ENCODE measurements around the gene IGSF21. TPM values are rescaled to one million over a fixed set of nuclear protein-coding genes. Genes with fewer than 3 reads are reported as not detected.
A peak's percentile ranks its signal among the peaks of the same experiment; 100 is the strongest.

Gene IGSF21
- total RNA-seq, 1 experiment from 2014 or later = 5.2 TPM

DNA sequence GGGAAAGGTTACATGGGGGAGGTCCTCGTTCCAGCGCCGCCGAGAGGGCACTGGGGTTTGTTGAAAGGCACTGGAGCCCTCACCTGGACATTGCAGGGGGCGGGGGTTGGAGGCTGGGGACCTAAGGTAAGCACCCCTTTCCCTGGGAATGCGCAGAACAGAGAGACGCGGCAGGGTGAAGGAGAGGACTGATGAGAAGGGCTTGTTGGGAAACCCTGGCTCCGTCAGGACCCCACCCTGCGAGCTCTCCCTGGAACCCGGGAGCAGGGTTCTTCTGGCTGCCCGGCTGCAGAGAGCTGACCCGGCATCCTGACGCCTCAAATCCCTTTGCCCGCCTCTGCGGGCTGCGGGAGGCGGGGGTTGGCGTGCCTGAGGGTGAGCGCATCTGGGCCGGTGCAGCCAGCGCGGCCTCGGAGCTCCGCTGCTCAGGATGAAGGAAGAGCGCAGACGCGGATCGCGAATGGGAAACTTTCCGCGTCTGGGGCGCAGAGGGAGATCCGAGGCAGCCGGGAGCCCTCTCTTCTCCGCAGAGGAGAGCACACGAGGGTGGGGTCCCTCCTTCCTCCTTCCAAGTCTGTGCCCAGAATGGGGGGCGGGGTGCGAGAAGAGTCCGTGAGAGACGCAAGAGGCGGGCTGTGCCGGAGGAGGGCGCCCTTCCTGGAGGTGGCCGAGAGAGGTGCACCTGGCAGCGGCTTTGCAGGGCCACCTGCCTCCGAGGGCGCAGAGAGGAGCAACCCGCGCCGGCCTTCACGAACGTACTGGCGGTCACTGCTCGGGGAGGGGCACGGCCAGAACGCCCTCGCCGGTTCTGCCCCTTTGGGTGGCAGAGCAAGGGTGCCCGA, 2.4 kb downstream of the IGSF21 start:
- peaks cover 10% of the 10 kb centered on the region; the same call in 1 of the 2 replicates for H3K4me1 ChIP-seq (ENCODE audit: insufficient read depth, low read length)
- Mint-ChIP-seq H3K4me1 (peaks cover 36 to 39% of the 10 kb centered on the region in 2 experiments), H3K27me3 (ENCODE audit: low read depth) (peaks cover 89% of the 10 kb centered on the region), H3K4me3 (peak overlapping the region; percentile 59 to 92), H3K27ac (no peak overlapping the region; a peak in 1 of 7 replicates), H3K36me3 (ENCODE audit: insufficient read depth in 1 of 3, low read depth in 3 of 3) (no peaks in the 10 kb centered on the region), H3K9me3 (peaks cover 0 to 3% of the 10 kb centered on the region in 2 experiments; a peak in 2 of 5 replicates)
- no peak overlapping the region for H3K56ac ChIP-seq (ENCODE audit: insufficient read length, low read depth, low read length)
- H2BK120ac ChIP-seq (ENCODE audit: low read depth, low read length, poor library complexity, severe bottlenecking) = no peak overlapping the region
- H3K14ac ChIP-seq (ENCODE audit: insufficient read depth, low read length) = no peak overlapping the region; the same call in 1 of the 2 replicates
- H2AFZ ChIP-seq (ENCODE audit: low read length) = no peak overlapping the region
- no peak overlapping the region for H2BK12ac ChIP-seq (ENCODE audit: insufficient read length, low read depth, low read length)
- H3K23ac ChIP-seq (ENCODE audit: insufficient read length, low read depth, low read length) = no peak overlapping the region
- H3T11ph ChIP-seq (ENCODE audit: low read length) = no peak overlapping the region
- peak overlapping the region; percentile 90 for H3K4me2 ChIP-seq (ENCODE audit: insufficient read depth, insufficient read length, low read length)
- H2BK20ac ChIP-seq (ENCODE audit: low read depth, low read length, poor library complexity, severe bottlenecking) = no peak overlapping the region
- H2BK15ac ChIP-seq (ENCODE audit: low read depth, low read length) = no peak overlapping the region
- no peaks in the 10 kb centered on the region for H3K79me1 ChIP-seq (ENCODE audit: insufficient read depth, low read depth, low read length, poor library complexity, severe bottlenecking)
- H4K8ac ChIP-seq (replicated peaks; ENCODE audit: insufficient read length, low read depth, low read length) = no peak overlapping the region
- peaks cover 37% of the 10 kb centered on the region for H3K23me2 ChIP-seq (ENCODE audit: insufficient read length, low read depth, low read length, poor library complexity, severe bottlenecking)
- no peak overlapping the region for H4K5ac ChIP-seq (ENCODE audit: insufficient read length, low read depth, low read length)
- no peak overlapping the region for H3K9ac ChIP-seq (ENCODE audit: extremely low read depth, insufficient read length, low read length)
- no peaks in the 10 kb centered on the region for H3K9me3 ChIP-seq (ENCODE audit: control insufficient read depth, low read depth, low read length)
- WGBS (ENCODE audit: extremely low coverage, insufficient read length, low lambda C conversion rate) = no CpG with 5 or more reads among the region's 60 CpGs
- no peaks in the 10 kb centered on the region; the same call in 1 of the 2 replicates for H3K79me2 ChIP-seq (ENCODE audit: insufficient read depth, low read length)
- H3K27ac ChIP-seq (ENCODE audit: insufficient read length, low read depth, low read length) = no peak overlapping the region
- H3K4ac ChIP-seq (ENCODE audit: low read depth, low read length) = no peak overlapping the region
- peaks cover 14% of the 10 kb centered on the region; the same call in 1 of the 2 replicates for H3K27me3 ChIP-seq (ENCODE audit: insufficient read depth, low read length)
- peaks cover 3% of the 10 kb centered on the region for H4K20me1 ChIP-seq (ENCODE audit: control insufficient read depth, insufficient read depth, insufficient read length)
- peak; percentile 91 for DNase-seq
- H2AK5ac ChIP-seq (ENCODE audit: insufficient read length, low read length) = no peak overlapping the region
- H2BK5ac ChIP-seq (ENCODE audit: insufficient read length, low read length) = no peak overlapping the region
- TF ChIP-seq, protein P1, sequence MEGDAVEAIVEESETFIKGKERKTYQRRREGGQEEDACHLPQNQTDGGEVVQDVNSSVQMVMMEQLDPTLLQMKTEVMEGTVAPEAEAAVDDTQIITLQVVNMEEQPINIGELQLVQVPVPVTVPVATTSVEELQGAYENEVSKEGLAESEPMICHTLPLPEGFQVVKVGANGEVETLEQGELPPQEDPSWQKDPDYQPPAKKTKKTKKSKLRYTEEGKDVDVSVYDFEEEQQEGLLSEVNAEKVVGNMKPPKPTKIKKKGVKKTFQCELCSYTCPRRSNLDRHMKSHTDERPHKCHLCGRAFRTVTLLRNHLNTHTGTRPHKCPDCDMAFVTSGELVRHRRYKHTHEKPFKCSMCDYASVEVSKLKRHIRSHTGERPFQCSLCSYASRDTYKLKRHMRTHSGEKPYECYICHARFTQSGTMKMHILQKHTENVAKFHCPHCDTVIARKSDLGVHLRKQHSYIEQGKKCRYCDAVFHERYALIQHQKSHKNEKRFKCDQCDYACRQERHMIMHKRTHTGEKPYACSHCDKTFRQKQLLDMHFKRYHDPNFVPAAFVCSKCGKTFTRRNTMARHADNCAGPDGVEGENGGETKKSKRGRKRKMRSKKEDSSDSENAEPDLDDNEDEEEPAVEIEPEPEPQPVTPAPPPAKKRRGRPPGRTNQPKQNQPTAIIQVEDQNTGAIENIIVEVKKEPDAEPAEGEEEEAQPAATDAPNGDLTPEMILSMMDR (conservative IDR thresholded peaks at IDR 0.05) = peak; percentile 89
- H4K91ac ChIP-seq (ENCODE audit: insufficient read length, low read depth, low read length) = no peak overlapping the region
- H3K18ac ChIP-seq (ENCODE audit: insufficient read length, low read depth, low read length) = no peak overlapping the region

All from H9 (cell line).